Aorta (tissue), 5 donors: Measurements from ENCODE around the gene TOR1A. TPM values are rescaled to one million over a fixed set of nuclear protein-coding genes. Genes with fewer than 3 reads are reported as not detected.
"Not testable (repeated sequence)": the region's sequence is repeated elsewhere in the genome, so short reads cannot be mapped to it uniquely, and the experiment has no call there.

ENCODE experiments used
- ATAC-seq: fragments of 200-7000 bp; cut with Tn5 transposase; one replicate; pipeline ENCODE4 v1.9.1; 2022; ENCODE audit warnings: moderate library complexity; ENCODE audit not compliant: low FRiP score
- DNase-seq, 2 donors: peaks; one replicate each; pipeline ENCODE4 v3.0.0-alpha.2; 2020
- H3K27ac ChIP-seq, 2 donors: one replicate each; pipeline ENCODE4 v1.5.1; 2013; ENCODE audit warnings: low read length in 2 of 2, mild to moderate bottlenecking in 2 of 2, moderate library complexity in 2 of 2, control low read depth in 1 of 2, inconsistent platforms in 1 of 2, low read depth in 1 of 2
- H3K27me3 ChIP-seq, 2 donors: one replicate each; pipeline ENCODE4 v1.6.1; 2013; ENCODE audit warnings: control low read depth in 1 of 2, low read length in 1 of 2, mild to moderate bottlenecking in 1 of 2, moderate library complexity in 1 of 2; ENCODE audit not compliant: insufficient read depth in 2 of 2, control insufficient read depth in 1 of 2
- H3K36me3 ChIP-seq, 2 donors: one replicate each; pipeline ENCODE4 v1.6.1; 2013; ENCODE audit warnings: control low read depth in 1 of 2, low read length in 1 of 2, mild to moderate bottlenecking in 1 of 2; ENCODE audit not compliant: insufficient read depth in 2 of 2, control insufficient read depth in 1 of 2
- H3K4me1 ChIP-seq, 2 donors: one replicate each; pipeline ENCODE4 v1.6.1; 2013; ENCODE audit warnings: low read length in 2 of 2, control low read depth in 1 of 2, mild to moderate bottlenecking in 1 of 2, moderate library complexity in 1 of 2; ENCODE audit not compliant: insufficient read depth in 2 of 2, control insufficient read depth in 1 of 2
- H3K4me3 ChIP-seq, 2 donors: one replicate each; pipeline ENCODE4 v1.5.1; 2013; ENCODE audit warnings: low read length in 2 of 2, control low read depth in 1 of 2, mild to moderate bottlenecking in 1 of 2
- H3K9me3 ChIP-seq: one replicate; pipeline ENCODE4 v1.6.1; 2013; ENCODE audit warnings: mild to moderate bottlenecking, low read length; ENCODE audit not compliant: control insufficient read depth
- WGBS, 2 donors: extraction: QIAGEN DNeasy Blood & Tissue Kit; methylation state at CpG; one replicate each; pipeline ENCODE4 v1.1.7; 2013; 5-methylcytosine and 5-hydroxymethylcytosine counted together
- intact Hi-C, 2 donors: fragments of 100-400 bp; cut with DNase I; formaldehyde crosslinking; loops; one replicate each; pipeline versions ENCODE4 v1.14.2 to v1.15.0; 2022
- polyA plus RNA-seq, 2 donors: library from polyadenylated mRNA; stranded (reverse); fragments of 200-250 nt; gene quantifications; one replicate each; pipeline ENCODE4 v1.2.3, GENCODE V29; 2013
- total RNA-seq, 2 donors: library from RNA; stranded (reverse); fragmentation: NEBNext Ultra II Directional; extraction: Animal tissue kit (Norgen Biotek cat#: 25700); gene quantifications; one replicate each; pipeline ENCODE4 v1.2.1, GENCODE V29; 2021
- donor health status: healthy with polysubstance abuse.
- donor health status: Bipolar disorder and iron deficiency.
- donor health status: DM: no; HTN: no; CAD: no.
- donor health status: DM: no; HTN: no; CAD: no.
- donor health status: DM: yes; HTN: yes; CAD: no.

Gene TOR1A
- total and polyA plus RNA-seq, 4 donors: 25.2 to 29.0 (median 26.4) TPM

GRCh38 chr9:129776938-129777768 lies 46.8 kb downstream of the TOR1A start:
- intact Hi-C loops: no loop called here

GRCh38 chr9:129776566-129776937 lies 47.4 kb downstream of the TOR1A start:
- no peaks in the 10 kb centered on the region for H3K4me1 ChIP-seq
- intact Hi-C loops: no loop called here
- peak; percentile 13 for ATAC-seq
- H3K27me3 ChIP-seq: no peaks in the 10 kb centered on the region
- H3K4me3 ChIP-seq: no peak overlapping the region
- H3K27ac ChIP-seq: peak overlapping the region in 1 of 2 donors; percentile 11
- DNase-seq: no peak
- 81% methylated on average over 8 of the region's 8 CpGs for WGBS, 2 donors
- H3K9me3 ChIP-seq: no peaks in the 10 kb centered on the region
- no peaks in the 10 kb centered on the region for H3K36me3 ChIP-seq

More at GRCh38 chr9:129776938-129777768, 46.8 kb downstream of the TOR1A start:
- WGBS, 2 donors: 22 to 23% methylated on average over 16 of the region's 16 CpGs
- Histone ChIP-seq H3K27me3 (no peaks in the 10 kb centered on the region), H3K36me3 (no peaks in the 10 kb centered on the region), H3K4me3 (no peak overlapping the region), H3K4me1 (no peaks in the 10 kb centered on the region), H3K27ac (peak overlapping the region in 1 of 2 donors; percentile 11), H3K9me3 (no peaks in the 10 kb centered on the region)
- DNase-seq: peak; percentile 98 to 99
- peak; percentile 97 for ATAC-seq

GRCh38 chr9:129776096-129776495 lies 47.8 kb downstream of the TOR1A start:
- H3K27ac ChIP-seq, intact Hi-C loops, H3K9me3 ChIP-seq, DNase-seq, H3K27me3 ChIP-seq, H3K4me3 ChIP-seq, H3K4me1 ChIP-seq, ATAC-seq, H3K36me3 ChIP-seq: not testable (repeated sequence)
- WGBS, 2 donors: 97 to 98% methylated on average over 4 of the region's 4 CpGs

GRCh38 chr9:129775448-129775798 lies 48.5 kb downstream of the TOR1A start:
- DNase-seq (no peak), ATAC-seq (no peak)
- no peak overlapping the region for H3K27ac ChIP-seq
- whole genome bisulfite sequencing, 2 donors: 39 to 41% methylated on average over 2 of the region's 2 CpGs
- no peaks in the 10 kb centered on the region for H3K4me1 ChIP-seq
- H3K36me3 ChIP-seq: no peaks in the 10 kb centered on the region
- H3K4me3 ChIP-seq: no peak overlapping the region
- intact Hi-C loops: no loop called here
- no peaks in the 10 kb centered on the region for H3K9me3 ChIP-seq
- H3K27me3 ChIP-seq: no peaks in the 10 kb centered on the region

GRCh38 chr9:129774791-129775447 lies 49.0 kb downstream of the TOR1A start:
- no peaks in the 10 kb centered on the region for H3K9me3 ChIP-seq
- no peak for DNase-seq
- no peak overlapping the region for H3K27ac ChIP-seq
- H3K27me3 ChIP-seq: no peaks in the 10 kb centered on the region
- intact Hi-C loops: no loop called here
- WGBS, 2 donors: 54 to 58% methylated on average over 20 of the region's 20 CpGs
- H3K4me3 ChIP-seq: no peak overlapping the region
- no peak for ATAC-seq
- H3K36me3 ChIP-seq: no peaks in the 10 kb centered on the region
- H3K4me1 ChIP-seq: no peaks in the 10 kb centered on the region

GRCh38 chr9:129773262-129774048 lies 50.5 kb downstream of the TOR1A start:
- intact Hi-C loops: loop anchor here in 1 of 2 donors (2.0 kb wide), 1 partner anchor 31 kb away; no protein-coding TSS in a partner anchor
- Histone ChIP-seq H3K36me3 (no peaks in the 10 kb centered on the region), H3K4me1 (no peaks in the 10 kb centered on the region), H3K27me3 (no peaks in the 10 kb centered on the region), H3K27ac (no peak overlapping the region), H3K9me3 (no peaks in the 10 kb centered on the region), H3K4me3 (no peak overlapping the region)
- no peak for ATAC-seq
- 80 to 82% methylated on average over 10 of the region's 10 CpGs for WGBS, 2 donors
- DNase-seq: peak in 1 of 2 donors; percentile 72

- no peak for DNase-seq
- ATAC-seq: no peak
- intact Hi-C loops: no loop called here
- Histone ChIP-seq H3K9me3 (no peaks in the 10 kb centered on the region), H3K27ac (no peak overlapping the region), H3K27me3 (no peaks in the 10 kb centered on the region), H3K4me1 (no peaks in the 10 kb centered on the region), H3K36me3 (no peaks in the 10 kb centered on the region), H3K4me3 (no peak overlapping the region)
- WGBS, 2 donors: 83 to 87% methylated on average over 5 of the region's 5 CpGs
These were observed 53.2 kb downstream of the TOR1A start for GRCh38 chr9:129770741-129771140.

GRCh38 chr9:129769669-129770068 lies 54.3 kb downstream of the TOR1A start:
- 76 to 81% methylated on average over 5 of the region's 5 CpGs for WGBS, 2 donors
- no peaks in the 10 kb centered on the region for H3K27me3 ChIP-seq
- no peak overlapping the region for H3K4me3 ChIP-seq
- DNase-seq (no peak), ATAC-seq (no peak)
- no peaks in the 10 kb centered on the region for H3K36me3 ChIP-seq
- H3K9me3 ChIP-seq: no peaks in the 10 kb centered on the region
- no peaks in the 10 kb centered on the region for H3K4me1 ChIP-seq
- no peak overlapping the region for H3K27ac ChIP-seq
- intact Hi-C loops: no loop called here
